Ureter (tissue), 1 donor: ENCODE data around the gene PIMREG. TPM values are rescaled to one million over a fixed set of nuclear protein-coding genes. Genes with fewer than 3 reads are reported as not detected.

ENCODE experiments used
- DNase-seq: peaks from one replicate; pipeline ENCODE4 v3.0.0-alpha.2; 2020; ENCODE audit warnings: low spot score
- total RNA-seq: library from RNA; stranded (reverse); gene quantifications from one replicate; pipeline ENCODE4 v1.2.4, GENCODE V29; 2023
- donor health status: DM: yes; HTN: yes; CAD: no.

Gene PIMREG
- total RNA-seq, 1 donor from 2014 or later = 0.42 TPM

DNA sequence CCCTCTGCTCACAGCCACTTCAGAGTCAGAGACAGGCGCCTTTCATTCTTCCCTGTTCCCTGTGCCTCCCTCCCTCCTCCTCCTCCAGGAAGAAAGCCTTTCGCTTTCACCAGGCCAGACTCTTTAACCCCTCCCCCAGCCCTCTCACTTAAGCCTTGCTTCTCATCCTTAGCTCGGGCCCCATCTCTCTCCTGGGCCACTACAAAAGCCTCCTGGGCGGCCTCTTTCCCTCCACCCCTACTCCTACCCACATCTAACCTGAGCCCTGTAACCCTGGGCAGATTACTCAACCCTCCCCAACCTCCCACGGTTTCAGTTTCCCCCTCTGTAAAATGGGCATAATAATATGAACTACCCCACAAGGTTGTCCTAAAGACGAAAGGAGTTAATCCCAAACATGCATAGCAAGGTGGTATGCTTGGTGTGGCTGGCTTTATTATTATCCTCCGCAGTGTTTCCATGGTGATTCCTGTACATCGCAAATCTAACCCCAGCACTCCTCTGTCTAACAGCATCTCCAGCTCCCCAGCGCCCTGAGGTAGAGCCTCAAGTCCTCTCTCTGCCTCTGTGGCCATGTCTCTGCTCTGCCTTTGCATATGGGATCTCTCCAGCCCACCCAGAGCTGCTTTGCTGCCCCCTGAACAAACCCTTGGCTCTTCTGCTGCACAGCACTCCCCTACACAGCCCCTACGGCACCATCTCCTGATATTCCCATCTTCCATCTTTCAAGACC is 17.7 kb downstream of the PIMREG start:
- DNase-seq = no peak

DNA sequence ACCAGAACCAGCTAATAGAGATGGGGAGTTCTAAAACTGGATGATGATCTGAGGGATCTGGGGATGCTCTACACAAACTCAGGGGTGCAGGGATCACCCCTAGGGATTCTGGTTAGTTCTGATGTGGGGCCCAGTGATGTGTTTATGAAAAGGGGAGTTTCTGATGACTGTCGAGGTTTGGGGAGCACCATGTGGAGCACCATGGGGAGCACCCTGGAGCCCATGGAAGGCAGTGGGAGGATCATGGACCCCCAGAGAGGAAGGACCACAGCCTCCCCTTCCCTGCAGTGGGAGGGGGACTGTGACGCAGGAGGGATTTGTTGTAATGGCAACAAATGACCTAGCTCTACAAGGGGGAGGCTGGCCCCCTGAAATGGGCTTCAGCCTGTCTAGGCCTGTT is 18.4 kb downstream of the PIMREG start:
- DNase-seq = no peak

- no peak for DNase-seq
These were observed 19.6 kb downstream of the PIMREG start for GRCh38 chr17:6463616-6464445.

DNA sequence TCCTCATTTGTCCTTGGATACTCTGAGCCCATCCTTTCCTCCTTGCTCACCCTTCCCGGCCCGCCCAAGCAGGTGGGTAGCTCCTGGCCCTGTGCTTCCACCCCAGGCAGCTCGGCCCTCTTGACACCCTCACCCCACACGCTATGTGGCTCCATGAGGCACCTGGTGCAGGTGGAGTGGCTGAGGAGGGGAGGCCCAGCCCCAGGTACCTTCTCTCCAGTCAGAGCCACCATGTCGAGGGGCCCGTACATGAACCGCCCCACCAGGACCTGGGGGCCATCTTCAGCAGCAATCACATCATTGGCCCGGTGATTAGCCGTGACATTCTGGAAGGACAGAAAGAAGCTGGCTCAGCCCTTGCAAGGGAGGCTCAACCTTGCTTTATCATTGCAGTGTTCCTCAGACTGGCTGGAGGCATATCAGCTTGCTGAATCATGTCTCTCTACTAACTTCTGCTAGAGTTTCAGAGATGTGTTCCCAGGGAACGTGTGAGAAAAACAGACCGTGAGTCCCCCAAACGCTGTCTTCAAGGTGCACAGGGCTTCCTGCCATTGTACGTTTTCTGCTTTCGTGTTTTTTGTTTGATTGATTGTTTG is 20.3 kb downstream of the PIMREG start:
- no peak for DNase-seq

- DNase-seq = no peak
These were observed 21.1 kb downstream of the PIMREG start for GRCh38 chr17:6465206-6466003.

- DNase-seq = no peak
These were observed 23.3 kb downstream of the PIMREG start for GRCh38 chr17:6467567-6467966.

DNA sequence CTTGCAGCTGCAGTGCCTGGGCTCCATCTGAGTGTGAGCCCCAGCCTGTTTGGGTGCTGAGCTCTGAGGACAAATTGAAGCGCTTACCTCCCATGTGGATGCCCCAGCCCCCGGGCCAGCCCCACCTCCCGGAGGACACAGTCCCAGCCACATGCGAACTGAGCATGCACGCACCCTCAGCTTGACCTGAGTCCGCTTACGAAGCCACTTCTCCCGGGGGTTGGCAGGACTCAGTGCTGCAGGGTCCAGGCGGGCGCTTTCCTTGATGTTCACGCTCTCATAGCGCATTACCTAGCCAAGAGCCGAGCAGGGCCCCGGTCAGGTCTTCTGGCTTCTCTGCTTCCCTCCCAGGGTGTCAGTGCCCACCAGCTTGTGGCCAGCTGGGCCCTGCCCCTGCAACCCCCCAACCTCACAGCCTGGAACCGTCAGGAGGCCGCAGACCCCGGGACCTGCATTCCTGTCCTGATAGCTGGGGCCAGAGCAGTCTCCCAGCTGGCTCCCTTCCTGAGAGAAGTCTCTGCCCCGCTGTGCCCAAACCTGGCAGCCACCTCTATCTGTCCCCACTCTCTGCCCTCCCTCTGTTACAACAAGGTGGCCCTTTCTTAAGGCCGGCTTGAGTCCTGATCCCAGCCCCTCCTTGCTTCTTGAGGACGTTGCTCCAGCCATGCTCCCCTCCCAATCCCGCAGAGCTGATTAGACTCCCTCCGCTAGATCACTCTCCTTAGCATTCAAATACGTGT is 24.0 kb downstream of the PIMREG start:
- no peak for DNase-seq

DNA sequence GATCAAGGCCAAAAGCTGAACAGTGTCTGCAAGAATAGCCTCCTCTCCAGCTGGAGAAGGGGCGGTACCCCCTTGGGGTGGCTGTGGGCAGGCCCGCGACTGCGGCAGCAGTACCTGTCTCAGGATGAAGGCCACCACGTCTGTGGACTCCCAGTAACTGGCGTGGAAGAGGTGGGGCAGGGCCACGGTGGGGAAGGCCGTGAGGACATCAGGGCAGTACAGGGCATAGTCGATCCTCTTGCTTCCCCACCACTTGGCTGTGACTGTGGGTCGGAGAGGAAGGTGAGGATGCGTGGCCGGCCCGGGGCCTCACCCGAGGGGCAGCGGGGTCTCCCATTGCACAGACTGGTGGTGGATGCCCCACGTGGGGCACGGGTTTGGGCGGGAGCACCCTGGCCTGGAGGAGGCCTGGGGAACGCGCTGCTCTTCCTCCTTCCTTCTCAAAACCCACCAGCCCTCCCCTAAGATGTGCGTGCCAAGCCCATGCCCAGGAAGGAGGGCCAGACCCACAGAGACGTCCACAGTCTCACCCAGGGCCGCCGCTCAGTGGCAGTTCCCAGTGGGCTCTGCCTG is 26.0 kb downstream of the PIMREG start:
- DNase-seq = no peak

DNA sequence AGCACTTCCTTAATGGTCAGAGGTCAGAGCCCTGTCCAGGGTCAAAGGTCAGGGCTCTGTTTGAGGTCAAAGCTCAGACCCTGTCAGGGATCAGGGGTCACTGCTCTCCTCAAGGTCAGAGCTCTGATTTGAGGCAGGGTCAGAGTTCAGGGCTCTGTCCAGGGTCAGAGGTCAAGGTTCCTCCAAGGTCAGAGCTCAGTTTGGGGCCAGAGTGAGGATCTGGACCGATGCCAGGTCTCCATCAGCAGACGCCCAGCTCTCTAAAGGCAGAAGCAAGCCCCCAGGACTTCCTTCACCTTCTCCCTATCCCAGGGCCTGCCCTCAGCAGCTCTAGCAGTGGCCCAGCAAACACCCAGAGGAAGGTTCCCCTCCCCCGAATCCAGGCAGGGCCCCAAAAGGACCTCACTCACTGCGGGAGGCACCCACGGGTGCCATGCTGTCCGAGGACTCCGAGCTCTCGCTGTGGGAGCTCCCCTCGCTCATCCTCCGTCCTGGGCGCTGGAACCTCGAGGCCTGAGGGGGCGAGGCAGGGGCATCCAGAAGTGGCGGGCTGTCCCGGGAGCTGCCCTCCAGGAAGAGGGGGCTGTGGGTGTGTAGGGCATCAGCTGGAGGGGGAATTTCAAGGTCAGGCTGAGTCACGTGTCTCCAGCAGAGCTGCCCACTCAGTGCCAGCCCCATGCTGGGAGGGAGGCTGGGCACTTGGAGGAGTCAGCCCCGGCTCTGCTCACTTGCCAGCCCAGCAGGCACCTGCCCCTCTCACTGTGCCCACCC is 26.7 kb downstream of the PIMREG start:
- no peak for DNase-seq

DNA sequence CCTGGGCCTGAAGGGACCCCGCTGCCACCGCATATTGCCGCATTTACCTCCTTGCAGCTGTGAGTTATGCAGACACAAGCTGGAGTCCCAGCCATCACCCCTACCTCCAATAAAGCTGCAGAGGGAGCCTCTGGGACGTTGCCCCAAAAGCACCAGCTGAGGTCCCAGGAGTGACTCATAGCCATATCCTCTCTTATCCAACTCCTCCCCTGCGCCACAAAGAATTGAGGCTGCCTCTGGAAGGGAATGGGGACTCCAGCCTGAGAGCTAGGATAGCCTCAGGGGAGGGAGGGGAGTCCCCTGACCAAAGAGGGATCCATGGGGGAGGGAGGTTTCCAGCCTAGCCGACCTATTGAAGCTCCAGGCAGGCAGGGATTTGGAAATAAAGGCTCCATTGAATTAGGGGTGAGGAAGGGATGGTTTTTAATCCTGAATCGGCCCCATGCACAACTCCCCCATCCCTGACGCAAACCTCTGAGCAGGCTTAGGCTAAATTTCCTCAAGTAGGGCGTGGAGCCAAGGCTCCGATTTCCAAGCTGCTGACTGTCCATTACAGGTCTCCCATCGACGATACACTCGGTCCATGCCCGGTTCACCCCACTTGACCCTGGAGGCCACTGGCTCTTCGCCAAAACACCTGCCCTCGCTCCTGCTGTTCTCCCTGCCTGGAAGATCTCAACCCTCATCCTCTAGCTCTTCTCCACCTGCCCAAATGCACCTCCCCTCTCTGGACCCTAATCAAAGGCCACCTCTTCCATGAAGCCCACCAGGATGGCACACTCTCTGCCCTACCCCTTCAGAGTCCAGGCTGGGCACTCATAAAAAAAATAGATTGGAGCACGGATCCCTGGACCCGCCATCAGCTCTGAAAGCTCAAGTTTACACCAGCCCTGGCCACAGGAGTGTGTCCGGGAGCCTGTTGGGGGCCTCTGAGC is 27.5 kb downstream of the PIMREG start:
- no peak for DNase-seq

DNA sequence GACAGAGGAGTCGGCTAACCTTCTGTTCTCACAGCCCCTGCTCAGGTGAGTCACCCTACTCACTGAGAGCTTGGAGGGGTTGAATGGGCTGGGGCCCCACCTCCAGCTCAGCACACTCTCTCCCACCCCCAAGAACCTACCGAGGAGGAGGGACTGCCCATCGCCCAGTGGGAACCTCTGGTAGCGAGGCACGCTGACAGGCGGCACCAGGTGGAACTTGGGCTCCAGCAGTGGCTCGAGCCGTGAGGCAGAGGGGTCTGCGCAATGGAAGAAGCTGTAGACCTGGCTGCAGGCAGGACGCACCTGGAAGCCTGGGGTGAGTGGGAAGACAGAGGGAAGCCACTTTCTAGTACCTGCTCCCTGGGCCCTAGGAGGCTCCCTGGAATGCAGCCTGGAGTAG is 28.3 kb downstream of the PIMREG start:
- no peak for DNase-seq

DNA sequence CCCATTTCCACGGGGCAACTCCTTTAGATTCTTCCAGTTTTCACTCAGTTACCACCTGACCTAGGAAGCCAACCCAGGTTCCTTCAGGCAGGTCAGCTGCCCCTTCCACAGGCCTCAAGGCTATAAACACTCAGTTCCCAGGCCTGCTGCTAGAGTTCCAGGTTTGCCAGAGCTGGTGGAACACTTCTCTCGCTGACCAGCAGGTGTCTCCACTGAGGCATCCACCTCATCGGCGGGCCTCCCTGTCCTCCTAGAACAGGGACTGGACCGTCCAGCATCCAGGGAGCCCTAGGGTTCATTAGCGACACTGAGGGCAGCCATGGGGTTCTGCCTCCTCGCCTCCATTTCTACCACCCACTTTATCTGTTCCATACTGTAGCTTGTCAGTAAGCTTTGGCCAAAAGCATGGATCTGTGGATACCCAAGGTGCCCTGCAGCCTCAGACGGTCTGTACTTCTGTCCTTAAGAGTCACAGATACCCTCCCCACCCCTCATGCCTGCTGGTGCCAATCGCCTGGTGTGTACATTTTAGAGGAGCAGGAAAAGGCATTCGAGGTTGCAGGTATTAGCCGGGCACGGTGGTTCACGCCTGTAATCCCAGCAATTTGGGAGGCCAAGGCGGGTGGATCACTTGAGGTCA is 29.0 kb downstream of the PIMREG start:
- peak; percentile 83 for DNase-seq

DNA sequence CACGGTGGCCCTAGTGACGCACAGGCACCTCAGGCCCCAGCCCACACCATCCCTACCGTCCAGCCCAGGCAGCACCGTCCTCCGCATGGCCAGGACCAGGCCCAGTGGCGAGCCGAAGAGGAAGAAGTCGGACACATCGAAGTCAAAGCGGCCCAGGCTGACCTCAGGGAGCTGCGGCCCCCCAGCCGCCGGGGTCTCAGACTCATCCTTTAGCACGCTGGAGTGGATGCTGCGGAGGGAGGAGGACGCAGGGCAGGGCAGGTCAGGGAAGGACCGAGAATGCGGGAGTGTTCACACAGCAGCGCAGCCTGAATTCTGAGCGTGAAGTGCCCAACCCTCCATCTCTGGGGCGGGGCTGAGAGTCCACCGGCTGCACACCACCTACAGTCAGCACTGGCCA is 30.1 kb downstream of the PIMREG start:
- DNase-seq = no peak

- DNase-seq = no peak
These were observed 30.7 kb downstream of the PIMREG start for GRCh38 chr17:6474906-6475305.

DNA sequence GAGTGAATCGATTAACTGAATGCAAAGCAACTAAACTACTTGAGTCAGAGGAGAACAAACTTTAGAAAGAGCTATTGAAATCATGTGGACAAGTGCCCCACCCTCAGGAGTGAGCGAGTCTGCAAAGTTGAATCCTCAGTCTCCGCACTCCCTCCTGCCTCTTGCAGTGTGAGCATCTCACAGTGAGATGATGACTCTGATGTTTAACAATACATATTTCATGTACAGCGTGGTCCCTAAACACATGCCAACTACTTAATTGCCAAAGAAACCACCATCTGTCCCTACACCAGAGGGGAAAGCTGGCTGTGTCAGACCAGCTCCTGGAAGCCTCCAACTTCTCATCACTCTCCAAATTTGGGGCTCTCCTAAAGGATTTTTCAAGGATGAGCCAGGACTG is 31.2 kb downstream of the PIMREG start:
- no peak for DNase-seq

- DNase-seq = no peak
These were observed 32.0 kb downstream of the PIMREG start for GRCh38 chr17:6476076-6476809.

GRCh38 chr17:6476810-6477179 is 32.5 kb downstream of the PIMREG start:
- DNase-seq = no peak

GRCh38 chr17:6477831-6478383 is 33.7 kb downstream of the PIMREG start:
- no peak for DNase-seq
